ENCODE data around the gene FBXO28.

GRCh38 chr1:224113005-224113404 lies 906 bp upstream of the FBXO28 start:
- no peak for TF ChIP-seq EZH2 (IDR thresholded peaks at IDR 0.05; ENCODE audit: low read length, missing control alignments)
- no peak for TF ChIP-seq CTCF (conservative IDR thresholded peaks at IDR 0.05 in 1 of 2, IDR thresholded peaks at IDR 0.05 in 1 of 2; ENCODE audit: low read depth in 1 of 2, low read length in 2 of 2)
